A172 (cell line): ENCODE data around the gene FNDC7. TPM values are rescaled to one million over a fixed set of nuclear protein-coding genes. Genes with fewer than 3 reads are reported as not detected.
"Not testable (repeated sequence)": the region's sequence is repeated elsewhere in the genome, so short reads cannot be mapped to it uniquely, and the experiment has no call there.

ENCODE experiments used
- DNase-seq: peaks from one replicate; pipeline ENCODE4 v3.0.0-alpha.2; 2015; ENCODE audit warnings: low spot score
- total RNA-seq: library from RNA; depleted of rRNA; stranded (reverse); fragments of >200 nt; shearing (Covaris generic); gene quantifications from 2 replicates; pipeline ENCODE4 v1.2.3, GENCODE V29; 2014

FNDC7 gene
- total RNA-seq, 1 experiment from 2014 or later: not detected

- DNase-seq: no peak
These were observed 13.1 kb upstream of the FNDC7 start for GRCh38 chr1:108699375-108700332.

GRCh38 chr1:108701176-108701849, 11.4 kb upstream of the FNDC7 start:
- no peak for DNase-seq

DNA sequence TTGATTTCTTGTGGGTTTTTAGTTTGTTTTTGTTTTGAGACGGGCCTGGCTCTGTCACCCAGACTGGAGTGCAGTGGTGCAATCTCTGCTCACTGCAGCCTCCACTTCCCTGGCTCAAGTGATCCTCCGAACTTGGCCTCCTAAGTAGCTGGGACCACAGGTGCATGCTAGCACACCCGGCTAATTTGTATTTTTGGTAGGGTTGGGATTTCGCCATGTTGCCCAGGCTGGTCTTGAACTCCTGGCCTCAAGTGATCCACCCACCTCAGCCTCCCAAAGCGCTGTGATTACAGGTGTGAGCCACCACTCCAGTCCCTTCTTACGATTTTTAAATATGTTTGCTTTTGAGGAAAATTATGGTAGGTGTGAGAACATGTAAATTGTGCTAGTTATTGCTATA, 10.6 kb upstream of the FNDC7 start:
- not testable (repeated sequence) for DNase-seq

- DNase-seq: peak; percentile 20
These were observed 8.8 kb upstream of the FNDC7 start for GRCh38 chr1:108703939-108704338.

DNA sequence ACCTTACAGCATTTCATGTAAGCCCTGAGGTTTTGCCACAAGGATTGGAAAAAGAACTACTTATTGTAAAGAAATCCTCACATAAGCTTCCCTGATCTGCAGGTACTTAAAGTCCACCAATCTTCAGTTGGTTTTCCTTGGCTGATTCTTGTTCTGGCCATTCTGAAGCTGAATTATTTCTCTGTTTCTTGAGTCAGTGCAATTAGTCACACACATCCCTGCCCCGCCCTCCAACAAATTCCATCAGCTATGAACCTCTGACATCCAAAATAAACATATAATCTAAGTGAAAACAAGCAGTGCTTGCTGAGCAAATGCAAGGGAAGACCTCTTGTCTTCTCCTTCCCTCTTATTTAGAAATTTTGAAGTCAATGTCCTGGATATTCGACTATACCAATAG, 8.2 kb upstream of the FNDC7 start:
- DNase-seq: peak; percentile 58

DNA sequence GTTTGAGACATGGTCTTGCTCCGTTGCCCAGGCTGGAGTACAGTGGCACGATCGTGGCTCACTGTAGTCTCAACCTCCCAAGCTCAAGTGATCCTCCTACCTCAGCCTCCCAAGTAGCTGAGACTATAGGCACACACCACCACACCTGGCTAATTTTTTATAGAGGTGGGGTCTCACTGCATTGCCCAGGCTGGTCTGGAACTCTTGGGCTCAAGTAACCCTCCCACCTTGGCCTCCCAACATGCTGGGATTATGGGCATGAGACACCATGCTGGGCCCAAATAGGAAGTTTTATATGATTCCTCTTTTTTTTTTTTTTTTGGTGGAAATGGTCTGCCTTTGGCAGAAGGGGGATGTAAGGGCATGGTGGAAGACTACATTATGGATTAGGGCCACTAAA, 6.1 kb upstream of the FNDC7 start:
- no peak for DNase-seq

- DNase-seq: no peak
These were observed 3.7 kb upstream of the FNDC7 start for GRCh38 chr1:108708691-108709660.

DNA sequence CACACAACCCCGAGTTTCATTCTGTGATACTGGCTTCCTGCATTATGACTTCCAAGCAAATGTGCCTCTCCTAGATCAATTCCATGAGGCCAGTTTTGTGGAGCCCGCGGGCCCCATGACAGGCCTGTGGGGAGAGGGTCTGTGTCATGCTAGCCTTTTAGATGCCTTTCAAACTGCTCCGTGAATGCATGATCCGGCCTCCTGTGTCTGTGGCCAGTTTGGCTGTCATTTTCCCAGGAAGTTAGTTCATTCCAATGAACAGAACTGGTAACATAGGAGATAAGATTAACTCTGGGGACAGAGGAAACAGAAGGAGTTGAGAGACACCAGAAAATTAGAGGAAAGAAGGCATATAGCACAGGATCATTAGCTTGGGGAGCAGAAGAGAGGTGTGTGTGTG, 3.2 kb downstream of the FNDC7 start:
- no peak for DNase-seq

- no peak for DNase-seq
These were observed 3.9 kb downstream of the FNDC7 start for GRCh38 chr1:108716437-108717230.

DNA sequence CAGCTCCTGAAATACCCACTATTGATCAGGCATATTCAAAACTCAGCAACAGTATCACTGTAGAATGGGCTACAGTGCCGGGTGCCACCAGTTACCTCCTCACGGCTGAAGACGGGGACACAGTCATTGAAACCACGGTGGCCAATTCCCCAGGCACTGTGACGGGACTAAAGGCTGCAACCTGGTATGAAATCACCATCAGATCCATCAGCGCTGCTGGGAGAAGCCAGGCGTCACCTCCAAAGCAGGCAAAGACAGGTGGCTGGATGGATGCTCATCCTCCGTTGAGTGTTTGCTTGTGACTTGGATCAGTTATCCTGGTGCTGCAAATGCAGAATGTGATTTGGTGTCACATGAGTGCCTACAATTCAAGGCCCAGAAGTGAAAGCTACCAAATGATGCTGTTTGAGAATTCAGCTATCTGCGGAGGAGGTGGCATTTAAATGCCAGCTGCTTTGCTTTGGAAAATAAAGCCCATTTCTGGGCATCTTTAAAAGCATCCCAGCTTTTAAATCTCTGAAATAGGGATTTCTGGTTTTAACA, 5.1 kb downstream of the FNDC7 start:
- no peak for DNase-seq

- DNase-seq: no peak
These were observed 6.4 kb downstream of the FNDC7 start for GRCh38 chr1:108718927-108719655.

GRCh38 chr1:108719656-108720435, 7.1 kb downstream of the FNDC7 start:
- peak; percentile 88 for DNase-seq

DNA sequence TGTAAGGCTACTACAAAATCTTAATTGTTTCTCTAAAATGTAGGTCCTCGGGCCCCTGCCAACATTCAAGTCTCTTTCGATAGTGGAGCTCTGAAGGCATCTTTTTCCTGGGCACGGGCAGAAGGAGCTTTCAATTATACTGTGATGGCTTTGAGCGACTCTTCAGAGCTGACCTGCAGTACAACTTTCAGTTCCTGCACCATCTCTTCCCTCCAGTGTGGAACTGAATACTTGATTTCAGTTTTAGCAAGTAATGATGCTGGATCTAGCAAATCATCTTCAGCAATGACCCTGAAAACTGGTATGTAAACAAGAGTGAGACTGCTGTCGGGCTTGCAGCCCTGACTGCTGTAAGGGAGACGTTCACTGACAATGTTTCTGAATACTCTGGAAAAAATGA, 9.6 kb downstream of the FNDC7 start:
- DNase-seq: no peak

DNA sequence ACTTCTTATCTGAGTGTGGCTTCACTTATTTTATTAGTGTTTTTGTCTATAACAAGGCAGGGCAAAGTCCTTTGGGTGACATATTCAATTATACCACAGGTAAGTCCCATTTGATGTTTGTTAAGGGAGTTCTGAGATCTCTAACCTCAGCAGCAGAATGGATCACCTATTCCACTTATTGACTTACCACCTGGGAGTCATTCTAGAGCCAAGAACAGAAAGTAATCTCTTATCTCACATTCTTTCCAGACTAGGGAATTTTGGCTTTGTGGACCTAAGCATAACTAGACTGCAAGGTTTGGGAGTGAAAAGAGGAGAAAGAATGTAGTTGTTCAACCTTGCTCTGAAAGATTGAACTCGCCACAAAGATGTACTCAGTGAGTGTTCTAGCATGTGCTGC, 13.2 kb downstream of the FNDC7 start:
- no peak for DNase-seq

DNA sequence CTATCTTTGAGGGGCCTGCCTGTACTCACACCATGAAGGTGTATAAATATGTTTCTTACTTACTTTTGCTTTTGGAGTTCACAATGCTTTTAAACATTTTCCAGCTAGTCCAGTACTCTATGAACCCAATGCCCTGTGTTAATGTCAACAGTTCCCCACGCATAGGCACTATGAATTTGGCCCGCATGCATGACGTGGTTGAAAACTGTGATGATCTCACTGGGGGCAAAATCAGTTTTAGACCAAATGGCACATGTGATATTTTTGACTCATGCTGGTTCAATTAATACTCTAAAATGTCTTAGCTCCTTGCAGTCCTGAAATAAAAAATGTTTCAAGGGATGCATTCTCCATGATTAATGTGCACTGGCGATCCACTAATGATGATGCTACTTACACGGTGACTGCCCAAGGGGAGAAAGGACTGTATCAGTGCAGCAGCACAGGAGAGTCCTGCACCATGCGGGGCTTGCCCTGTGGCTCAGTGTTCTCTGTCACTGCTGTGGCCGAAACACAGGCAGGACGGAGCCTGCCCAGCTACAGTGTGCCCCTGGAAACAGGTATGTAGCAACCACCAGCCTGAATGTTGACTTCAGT, 15.7 kb downstream of the FNDC7 start:
- DNase-seq: no peak

DNA sequence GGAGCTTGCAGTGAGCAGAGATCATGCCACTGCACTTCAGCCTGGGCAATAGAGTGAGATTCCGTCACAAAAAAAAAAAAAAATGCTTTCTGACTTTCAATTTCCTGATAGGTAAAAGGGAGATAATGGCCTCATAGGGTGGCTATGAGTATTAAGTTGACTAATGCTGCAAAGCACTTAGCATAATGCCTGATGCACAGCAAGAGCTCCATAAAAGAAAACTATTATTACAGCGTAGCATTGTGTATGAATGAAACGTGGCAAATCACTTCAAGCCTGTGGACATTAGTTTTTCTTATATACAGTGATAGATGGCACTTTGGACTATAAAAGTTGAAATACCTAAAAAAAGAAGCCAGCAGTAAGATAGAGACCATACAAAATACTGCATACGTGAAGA, 16.8 kb downstream of the FNDC7 start:
- DNase-seq: no peak

DNA sequence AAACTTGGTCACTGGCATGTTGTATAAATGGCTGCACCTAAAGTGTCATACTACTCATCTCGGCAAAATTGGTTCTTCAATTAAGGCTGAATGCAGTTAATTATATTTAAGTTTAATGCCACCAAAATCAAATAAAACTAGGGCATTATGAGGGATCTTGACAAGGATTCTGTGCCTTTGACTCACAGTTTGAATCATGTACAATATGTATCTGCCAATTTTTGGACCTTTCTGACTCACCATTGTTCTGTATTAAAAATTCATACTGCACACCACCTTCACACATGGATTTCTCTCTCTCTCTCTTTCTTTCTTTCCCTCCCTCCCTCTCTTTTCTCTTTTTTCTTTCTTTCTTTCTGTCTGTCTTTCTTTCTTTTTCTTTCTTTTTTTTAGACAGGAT, 19.7 kb downstream of the FNDC7 start:
- no peak for DNase-seq

GRCh38 chr1:108734171-108734865, 21.6 kb downstream of the FNDC7 start:
- no peak for DNase-seq
